IMR-90 (cell line): ENCODE measurements around the gene ADAMTS19. TPM values are rescaled to one million over a fixed set of nuclear protein-coding genes. Genes with fewer than 3 reads are reported as not detected.
"Not testable (repeated sequence)": the region's sequence is repeated elsewhere in the genome, so short reads cannot be mapped to it uniquely, and the experiment has no call there.

ENCODE experiments used
- ATAC-seq: fragments of 200-7000 bp; cut with Tn5 transposase; 2 replicates; pipeline ENCODE4 v1.9.1; 2020; ENCODE audit warnings: low read depth, mild to moderate bottlenecking, moderate library complexity
- BruUV-seq: library from RNA; stranded (reverse); fragments of 400-500 nt; replicated peaks from 2 replicates; lab custom pipeline; 2021; lab: Mats Ljungman, UMichigan
- CTCF ChIA-PET: fragments of 300-600 bp; formaldehyde crosslinking; extraction: SDS; loops from one replicate; lab custom pipeline; 2021; ENCODE audit warnings: antibody characterized with exemption; lab: Yijun Ruan, JAX
- POLR2A ChIA-PET: fragments of 300-600 bp; sonication (Branson Sonifier 250); formaldehyde crosslinking; loops from one replicate; lab custom pipeline; 2022; ENCODE audit warnings: antibody characterized with exemption; ENCODE audit not compliant: unreplicated experiment; lab: Charles Lee
- DNase-seq: peaks from one replicate; pipeline ENCODE4 v3.0.0; 2013
- H2AFZ ChIP-seq: replicated peaks from 2 replicates; pipeline ENCODE3; 2013; ENCODE audit warnings: low read length, mild to moderate bottlenecking; ENCODE audit not compliant: poor library complexity
- H2AK5ac ChIP-seq: 2 replicates; pipeline ENCODE4 v1.6.1; 2013; ENCODE audit warnings: low read depth, low read length, inconsistent platforms
- H2AK9ac ChIP-seq: replicated peaks from 2 replicates; pipeline ENCODE3; 2013; ENCODE audit warnings: mild to moderate bottlenecking, low read depth, low read length, moderate library complexity; ENCODE audit not compliant: poor library complexity
- H2BK120ac ChIP-seq: 2 replicates; pipeline ENCODE4 v1.6.1; 2013; ENCODE audit warnings: low read depth, low read length, inconsistent platforms
- H2BK15ac ChIP-seq: 3 replicates; pipeline ENCODE4 v1.6.1; 2013; ENCODE audit warnings: low read depth, low read length, inconsistent platforms
- H2BK20ac ChIP-seq: 2 replicates; pipeline ENCODE4 v1.6.1; 2013; ENCODE audit warnings: low read depth, mild to moderate bottlenecking, inconsistent platforms, low read length, moderate library complexity
- H2BK5ac ChIP-seq: 2 replicates; pipeline ENCODE4 v1.6.1; 2013; ENCODE audit warnings: mild to moderate bottlenecking, low read depth, low read length, inconsistent platforms; ENCODE audit not compliant: poor library complexity, severe bottlenecking
- H3K14ac ChIP-seq: replicated peaks from 2 replicates; pipeline ENCODE4 v1.6.1; 2013; ENCODE audit warnings: low read depth, low read length, inconsistent platforms
- H3K18ac ChIP-seq: 2 replicates; pipeline ENCODE4 v1.6.1; 2013; ENCODE audit warnings: low read depth, low read length, control low read depth
- H3K23ac ChIP-seq: 2 replicates; pipeline ENCODE4 v1.6.1; 2013; ENCODE audit warnings: low read depth, low read length, inconsistent platforms
- H3K27ac ChIP-seq: 2 replicates; pipeline ENCODE4 v1.5.1; 2013; ENCODE audit warnings: mild to moderate bottlenecking, control low read depth, low read length; ENCODE audit not compliant: insufficient read depth
- H3K27me3 ChIP-seq: 2 replicates; pipeline ENCODE4 v1.6.1; 2013; ENCODE audit warnings: low read length; ENCODE audit not compliant: control insufficient read depth, insufficient read depth
- H3K36me3 ChIP-seq: 2 replicates; pipeline ENCODE4 v1.6.1; 2013; ENCODE audit warnings: low read length, mixed read lengths; ENCODE audit not compliant: control insufficient read depth, insufficient read depth
- H3K4ac ChIP-seq: 2 replicates; pipeline ENCODE4 v1.6.1; 2013; ENCODE audit warnings: low read depth, low read length, inconsistent platforms
- H3K4me1 ChIP-seq: 2 replicates; pipeline ENCODE4 v1.6.1; 2013; ENCODE audit warnings: low read length, mixed read lengths; ENCODE audit not compliant: control insufficient read depth, insufficient read depth
- H3K4me2 ChIP-seq: 2 replicates; pipeline ENCODE4 v1.6.1; 2013; ENCODE audit warnings: low read depth, mild to moderate bottlenecking, control low read depth, low read length, moderate library complexity
- H3K4me3 ChIP-seq: 2 replicates; pipeline ENCODE4 v1.5.1; 2013; ENCODE audit warnings: low read depth, mild to moderate bottlenecking, control low read depth, low read length, moderate library complexity; ENCODE audit not compliant: insufficient read depth
- H3K56ac ChIP-seq: 2 replicates; pipeline ENCODE4 v1.6.1; 2013; ENCODE audit warnings: low read length, inconsistent platforms; ENCODE audit not compliant: insufficient read depth; ENCODE audit errors: extremely low read depth
- H3K79me1 ChIP-seq, 2 experiments: 2 replicates each; pipeline ENCODE4 v1.6.1; 2013; ENCODE audit warnings: low read length in 2 of 2, inconsistent platforms in 1 of 2, low read depth in 1 of 2
- H3K9ac ChIP-seq: 2 replicates; pipeline ENCODE4 v1.6.1; 2013; ENCODE audit warnings: low read depth, low read length, control low read depth
- H3K9me1 ChIP-seq: 2 replicates; pipeline ENCODE4 v1.6.1; 2013; ENCODE audit warnings: low read length, inconsistent platforms; ENCODE audit not compliant: insufficient read depth
- H3K9me3 ChIP-seq: 2 replicates; pipeline ENCODE4 v1.6.1; 2013; ENCODE audit warnings: low read length; ENCODE audit not compliant: control insufficient read depth, insufficient read depth
- H4K20me1 ChIP-seq: 2 replicates; pipeline ENCODE4 v1.6.1; 2013; ENCODE audit warnings: low read length, inconsistent platforms; ENCODE audit not compliant: insufficient read depth
- H4K5ac ChIP-seq: 2 replicates; pipeline ENCODE4 v1.6.1; 2013; ENCODE audit warnings: mild to moderate bottlenecking, low read depth, low read length, control low read depth
- H4K8ac ChIP-seq, 2 experiments: 2 replicates each; pipeline ENCODE4 v1.6.1; 2013; ENCODE audit warnings: low read depth in 2 of 2, low read length in 2 of 2, control low read depth in 1 of 2, inconsistent platforms in 1 of 2
- H4K91ac ChIP-seq: 2 replicates; pipeline ENCODE4 v1.6.1; 2013; ENCODE audit warnings: low read depth, low read length, inconsistent platforms; ENCODE audit not compliant: insufficient read depth
- WGBS, 2 experiments: methylation state at CpG; one replicate each; pipeline versions ENCODE4 v1.1.5 to v1.1.7; 2013; ENCODE audit warnings: missing lambda C conversion rate in 2 of 2; ENCODE audit not compliant: insufficient read length in 1 of 2; ENCODE audit errors: extremely low coverage in 2 of 2; 5-methylcytosine and 5-hydroxymethylcytosine counted together
- dilution Hi-C: fragments of 300-500 bp; cut with HindIII; formaldehyde crosslinking; loops from one replicate; pipeline ENCODE4 v1.14.3; 2018; ENCODE audit warnings: low sequenced_read_pairs; ENCODE audit not compliant: unreplicated experiment
- in situ Hi-C: fragments of 300-500 bp; cut with MboI; formaldehyde crosslinking; loops from 3 replicates; pipeline ENCODE4 v1.14.3; 2019; ENCODE audit warnings: low sequenced_read_pairs, inconsistent platforms, mixed read lengths
- intact Hi-C: fragments of 100-400 bp; cut with micrococcal nuclease; formaldehyde crosslinking; loops from 2 replicates; pipeline ENCODE4 v1.10.0; 2022
- polyA plus RNA-seq, 3 experiments: library from polyadenylated mRNA; depleted of rRNA; stranded (reverse); fragments of >200 nt; gene quantifications; 2 replicates each; pipeline ENCODE4 v1.2.3, GENCODE V29; 2012; ENCODE audit warnings: low replicate concordance in 1 of 3
- total RNA-seq: library from RNA; depleted of rRNA; stranded (reverse); fragments of >200 nt; gene quantifications from 2 replicates; pipeline ENCODE4 v1.2.3, GENCODE V29; 2012

The ADAMTS19 gene
- total and polyA plus RNA-seq, 2 of the 4 experiments (the other 2 are of a cell fraction): under 0.01 to 0.17 TPM

DNA sequence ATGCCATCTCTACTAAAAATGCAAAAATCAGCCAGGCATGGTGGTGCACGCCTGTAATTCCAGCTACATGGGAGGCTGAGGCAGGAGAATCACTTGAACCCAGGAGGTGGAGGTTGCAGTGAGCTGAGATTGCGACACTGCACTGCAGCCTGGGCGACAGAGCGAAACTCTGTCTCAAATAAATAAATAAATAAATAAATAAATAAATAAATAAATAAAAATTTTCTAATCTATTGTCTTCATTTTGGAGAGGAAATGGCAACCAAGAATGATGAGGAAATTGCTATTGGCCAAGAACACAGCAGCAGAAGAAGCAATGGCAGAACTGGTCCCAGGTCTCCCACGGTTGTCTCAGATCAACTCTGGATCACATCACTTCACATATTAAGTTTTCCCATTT lies 31.5 kb upstream of the ADAMTS19 start:
- H3K56ac ChIP-seq, H2BK120ac ChIP-seq, H3K18ac ChIP-seq, H2BK20ac ChIP-seq, H3K4me3 ChIP-seq, H3K9me3 ChIP-seq, BruUV-seq, H3K36me3 ChIP-seq, in situ Hi-C loops, H3K27ac ChIP-seq, H4K8ac ChIP-seq, H2BK5ac ChIP-seq, H3K23ac ChIP-seq, POLR2A ChIA-PET, H2BK15ac ChIP-seq, H4K20me1 ChIP-seq, H4K5ac ChIP-seq, ATAC-seq, H3K79me1 ChIP-seq, H3K4me2 ChIP-seq, H3K4me1 ChIP-seq, CTCF ChIA-PET, H3K9me1 ChIP-seq, H2AK5ac ChIP-seq, intact Hi-C loops, H3K4ac ChIP-seq, H3K14ac ChIP-seq, H2AK9ac ChIP-seq, DNase-seq, H3K9ac ChIP-seq, dilution Hi-C loops, H2AFZ ChIP-seq, H3K27me3 ChIP-seq, H4K91ac ChIP-seq: not testable (repeated sequence)
- no CpG with 5 or more reads among the region's 5 CpGs for WGBS, 2 experiments
